HG03558 (cell line): Measurements from ENCODE around the gene OSBPL2.

Experiments
- ATAC-seq: cut with Tn5 transposase; IDR thresholded peaks from one replicate; pipeline ENCODE4 v1.9.1; 2021; ENCODE audit warnings: moderate number of reproducible peaks; ENCODE audit not compliant: unreplicated experiment; ENCODE audit errors: extremely low read depth

The OSBPL2 gene

GRCh38 chr20:62318400-62319345, 80.4 kb downstream of the OSBPL2 start:
- ATAC-seq: no peak

DNA sequence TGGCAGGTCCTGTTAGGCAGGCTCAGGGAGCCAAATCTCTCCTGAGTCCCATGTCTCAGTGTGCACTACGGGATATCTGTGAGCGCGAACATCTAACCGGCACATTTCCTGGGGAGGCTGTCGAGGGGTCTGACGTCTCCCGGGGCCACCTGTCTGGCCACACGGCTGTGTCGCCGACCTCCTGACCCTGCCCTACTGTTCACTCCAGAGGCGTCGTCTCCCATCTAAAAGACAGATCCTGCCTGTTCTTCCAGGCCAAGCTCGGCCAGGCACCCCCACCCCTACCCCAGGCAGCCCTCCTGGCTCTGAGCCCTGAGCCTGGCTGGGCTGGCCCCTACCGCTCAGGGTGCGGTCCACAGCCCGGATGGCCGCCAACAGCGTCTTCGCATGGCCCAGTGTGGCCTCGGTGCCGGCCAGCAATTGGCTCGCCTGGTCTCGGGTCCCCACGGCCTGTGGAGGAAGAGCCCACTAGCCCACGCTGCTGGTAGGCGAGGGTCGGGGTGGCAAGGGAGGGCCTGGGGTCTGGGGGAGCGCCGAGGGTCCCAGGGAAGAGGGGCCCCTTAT, 81.1 kb downstream of the OSBPL2 start:
- ATAC-seq: no peak

- ATAC-seq: no peak
Observed at GRCh38 chr20:62320581-62321354, 82.4 kb downstream of the OSBPL2 start.

DNA sequence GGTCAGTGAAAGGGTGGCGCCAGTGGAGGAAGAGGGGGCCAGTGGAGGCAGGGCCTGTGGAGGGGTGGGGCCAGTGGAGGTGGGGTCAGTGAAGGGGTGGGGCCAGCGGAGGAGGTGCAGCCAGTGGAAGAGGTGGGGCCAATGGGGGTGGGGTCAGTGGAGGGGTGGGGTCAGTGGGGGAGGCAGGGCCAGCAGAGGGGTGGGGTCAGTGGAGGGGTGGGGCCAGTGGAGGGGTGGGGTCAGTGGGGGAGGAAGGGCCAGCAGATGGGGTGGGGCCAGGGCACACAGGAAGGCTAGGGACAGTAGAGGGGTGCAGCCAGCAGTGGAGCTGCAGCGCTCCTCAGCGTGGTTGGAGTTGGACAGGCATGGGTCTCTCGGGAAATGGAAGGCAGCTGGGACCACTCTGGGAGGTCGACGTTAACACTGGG, 83.2 kb downstream of the OSBPL2 start:
- no peak for ATAC-seq

- no peak for ATAC-seq
Observed at GRCh38 chr20:62321975-62322374, 83.7 kb downstream of the OSBPL2 start.

GRCh38 chr20:62322492-62323041, 84.2 kb downstream of the OSBPL2 start:
- ATAC-seq: no peak

- no peak for ATAC-seq
Observed at GRCh38 chr20:62323146-62323979, 85.0 kb downstream of the OSBPL2 start.

- no peak for ATAC-seq
Observed at GRCh38 chr20:62323980-62324906, 85.9 kb downstream of the OSBPL2 start.

DNA sequence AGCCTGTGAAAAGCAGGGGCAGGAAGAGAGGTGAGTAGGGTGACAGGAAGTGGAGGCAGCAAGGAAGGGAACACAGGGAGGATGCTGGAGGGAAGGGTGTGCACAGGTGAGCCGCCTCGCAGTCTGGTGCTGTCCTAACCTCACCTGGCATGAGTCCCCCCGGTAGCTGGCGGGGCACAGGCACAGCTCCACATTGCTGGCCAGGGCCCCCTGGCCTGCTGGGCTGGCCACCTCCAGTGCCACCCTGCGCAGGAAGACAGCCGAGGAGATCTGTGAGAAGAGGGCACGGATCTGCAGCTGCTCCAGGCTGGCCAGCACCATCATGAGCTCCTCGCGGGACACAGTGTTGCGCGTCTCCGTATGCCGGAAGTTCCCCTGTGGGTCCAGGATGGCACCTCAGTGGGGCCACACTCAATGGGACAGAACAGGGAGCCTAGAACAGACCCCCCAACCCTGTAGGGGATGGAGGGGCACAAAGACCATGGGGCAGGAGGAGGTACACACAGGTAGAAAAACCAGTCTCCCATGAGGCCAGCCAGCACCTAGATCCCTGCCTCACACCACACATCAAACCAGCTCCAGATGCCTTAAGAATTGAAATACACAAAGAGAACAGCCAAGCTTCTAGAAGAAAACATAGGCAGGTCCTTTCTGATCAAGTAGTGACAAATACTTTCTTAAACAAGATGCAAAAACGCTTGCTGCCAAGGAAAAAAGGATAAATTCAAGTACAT, 87.0 kb downstream of the OSBPL2 start:
- ATAC-seq: no peak

GRCh38 chr20:62326559-62326958, 88.2 kb downstream of the OSBPL2 start:
- ATAC-seq: no peak

DNA sequence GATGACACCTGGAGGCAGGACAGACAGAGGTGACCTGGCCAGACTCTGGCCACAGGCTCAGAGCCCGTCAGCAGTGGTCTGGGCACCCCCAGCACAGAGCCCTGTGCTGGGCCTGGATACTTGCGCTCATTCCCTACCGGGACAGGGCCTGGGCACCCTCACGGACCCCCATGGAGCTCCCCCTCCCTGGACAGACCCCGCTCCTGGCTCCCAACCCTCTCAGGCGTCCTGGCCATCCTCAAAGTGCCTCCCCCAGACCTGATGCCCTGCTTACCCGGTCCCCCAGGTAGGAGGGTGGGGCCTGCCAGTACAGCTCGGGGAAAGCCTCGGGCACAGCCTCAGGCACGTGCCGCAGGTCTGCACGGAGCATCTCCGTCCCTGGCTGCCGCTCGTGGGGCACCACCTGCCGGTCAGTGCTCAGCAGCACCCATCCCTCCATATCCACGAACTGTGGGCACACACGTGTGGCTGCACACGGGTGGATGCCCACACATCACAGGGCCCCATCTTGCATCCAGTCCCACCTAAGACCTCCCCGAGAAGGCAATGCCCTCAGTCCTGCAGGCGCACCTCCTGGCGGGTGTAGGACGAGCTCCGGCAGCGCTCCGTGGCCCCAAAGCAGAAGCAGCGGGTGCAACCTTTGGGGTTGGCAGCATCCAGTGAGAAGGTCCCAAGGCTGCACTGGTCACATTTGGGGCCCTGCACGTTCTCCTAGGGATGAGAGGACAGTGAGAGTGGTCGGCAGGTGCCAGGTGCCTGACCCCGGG, 88.8 kb downstream of the OSBPL2 start:
- no peak for ATAC-seq

DNA sequence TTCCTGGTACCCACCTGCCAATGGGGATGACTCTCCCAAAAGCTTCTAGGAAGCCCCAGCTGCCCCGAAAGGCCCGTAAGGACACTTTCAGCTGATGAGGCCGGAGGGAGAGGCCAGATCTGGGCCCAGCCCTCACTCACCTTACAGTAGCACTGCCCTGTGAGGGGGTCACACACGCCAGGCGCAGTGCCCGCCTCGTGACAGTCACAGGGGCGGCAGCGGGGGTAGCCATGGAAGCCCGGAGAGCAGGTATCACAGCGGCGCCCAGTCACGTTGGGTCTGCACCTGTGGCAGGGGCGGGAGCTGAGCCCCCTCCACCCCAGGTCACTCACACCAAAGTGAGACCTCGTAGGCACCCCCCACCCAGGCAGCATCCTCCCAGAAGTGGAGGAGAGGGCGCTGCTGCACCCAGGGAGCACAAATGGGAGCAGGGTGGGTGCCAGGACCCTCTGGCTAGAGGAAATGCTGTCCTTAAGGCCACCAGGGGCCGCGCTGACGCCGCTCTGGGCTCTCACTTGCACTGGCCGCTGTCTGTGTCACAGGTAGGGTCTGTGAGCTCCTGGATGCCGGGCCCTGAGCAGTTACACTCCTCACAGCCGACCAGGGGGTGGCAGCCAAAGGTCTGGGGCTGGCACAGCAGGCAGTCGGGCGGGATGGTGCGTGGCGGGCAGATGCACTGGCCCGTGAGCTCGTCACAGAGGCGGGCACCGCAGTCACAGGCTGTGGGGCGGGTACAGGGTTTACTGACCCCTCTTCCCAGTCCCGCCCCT, 89.6 kb downstream of the OSBPL2 start:
- ATAC-seq: no peak

- no peak for ATAC-seq
Observed at GRCh38 chr20:62328684-62329388, 90.5 kb downstream of the OSBPL2 start.

DNA sequence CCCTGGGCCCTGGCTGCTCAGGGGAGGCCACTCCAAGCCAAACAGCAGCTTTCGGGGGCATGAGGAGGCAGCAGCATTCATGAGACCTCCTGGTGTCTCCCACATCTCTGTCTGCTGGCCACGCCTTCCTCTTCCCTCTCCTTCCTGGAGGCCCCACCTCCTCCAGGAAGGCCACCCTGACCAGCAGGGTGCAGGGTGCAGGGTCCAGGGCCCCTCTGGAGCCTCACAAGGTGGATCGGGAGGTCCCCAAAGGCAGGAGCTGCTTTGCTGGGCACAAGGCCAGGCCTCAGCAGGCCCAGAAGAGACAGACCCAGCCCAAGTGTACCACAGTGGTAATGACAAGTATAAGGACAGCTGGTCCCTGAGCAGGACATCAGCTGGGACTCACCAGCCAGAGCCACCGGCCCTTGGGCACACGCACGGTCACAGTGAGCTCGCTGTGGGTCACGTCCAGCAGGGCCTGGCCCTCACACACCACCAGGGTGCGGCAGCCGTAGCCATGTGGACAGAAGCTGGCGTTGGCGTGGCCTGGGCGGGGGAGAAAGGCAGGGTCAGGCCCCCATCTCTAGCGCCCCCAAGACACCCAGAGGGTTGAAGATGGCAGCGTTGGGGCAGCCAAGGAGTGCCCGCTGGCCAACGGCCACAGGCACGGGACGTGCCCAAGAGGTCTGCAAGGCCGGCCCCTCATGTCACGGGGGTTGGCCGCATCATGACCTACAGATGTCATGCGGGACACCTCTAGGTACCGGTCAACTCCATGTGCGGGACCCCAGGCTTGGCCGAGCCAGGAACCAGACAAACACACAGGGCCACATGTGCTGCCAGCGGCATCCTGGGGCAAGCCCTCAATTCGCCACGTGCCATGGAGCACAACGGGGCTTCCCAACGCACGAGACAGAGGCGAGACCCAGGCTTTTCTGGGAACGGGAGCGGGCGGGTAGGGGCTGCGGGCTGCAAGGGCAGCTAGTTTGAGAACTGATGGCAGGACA, 91.4 kb downstream of the OSBPL2 start:
- no peak for ATAC-seq
